Smooth muscle cell (in vitro differentiated cells): ENCODE measurements around the gene HBG1. TPM values are rescaled to one million over a fixed set of nuclear protein-coding genes. Genes with fewer than 3 reads are reported as not detected.

Source experiments
- DNase-seq: peaks from one replicate; lab custom pipeline; 2025; ENCODE audit not compliant: unreplicated experiment; lab: John Stamatoyannopoulos, UW
- H2AFZ ChIP-seq: fragments of 200-600 bp; sonication (generic); 2 replicates; pipeline ENCODE4 v1.6.0; 2016; ENCODE audit warnings: antibody characterized with exemption, low read depth, mild to moderate bottlenecking
- H3F3A ChIP-seq: fragments of 200-600 bp; sonication (generic); 2 replicates; pipeline ENCODE4 v1.6.0; 2017; ENCODE audit warnings: antibody characterized with exemption, low read depth
- H3K27ac ChIP-seq: fragments of 200-600 bp; sonication (generic); 2 replicates; pipeline ENCODE4 v1.5.1; 2016; ENCODE audit warnings: low read depth, mild to moderate bottlenecking
- H3K27me3 ChIP-seq: fragments of 200-600 bp; sonication (generic); 2 replicates; pipeline ENCODE4 v1.6.1; 2016; ENCODE audit warnings: low read depth, mild to moderate bottlenecking
- H3K36me3 ChIP-seq: fragments of 200-600 bp; sonication (generic); 2 replicates; pipeline ENCODE4 v1.5.1; 2016; ENCODE audit warnings: low read depth
- H3K4me1 ChIP-seq: fragments of 200-600 bp; sonication (generic); 2 replicates; pipeline ENCODE4 v1.5.1; 2016; ENCODE audit warnings: low read depth
- H3K4me2 ChIP-seq: fragments of 200-600 bp; sonication (generic); 2 replicates; pipeline ENCODE4 v1.6.0; 2016; ENCODE audit warnings: mild to moderate bottlenecking
- H3K4me3 ChIP-seq: fragments of 200-600 bp; sonication (generic); 2 replicates; pipeline ENCODE4 v1.5.1; 2016; ENCODE audit warnings: mild to moderate bottlenecking
- H3K79me2 ChIP-seq: fragments of 200-600 bp; sonication (generic); 2 replicates; pipeline ENCODE4 v1.6.0; 2016; ENCODE audit warnings: low read depth, mild to moderate bottlenecking
- H3K9ac ChIP-seq: fragments of 200-600 bp; sonication (generic); 2 replicates; pipeline ENCODE4 v1.6.0; 2016; ENCODE audit warnings: low read depth
- H3K9me3 ChIP-seq: fragments of 200-600 bp; sonication (generic); replicated peaks from 2 replicates; pipeline ENCODE4 v1.5.1; 2016; ENCODE audit warnings: low read depth
- H4K20me1 ChIP-seq: fragments of 200-600 bp; sonication (generic); 2 replicates; pipeline ENCODE4 v1.6.0; 2016; ENCODE audit warnings: low read depth
- CTCF ChIP-seq: fragments of 200-600 bp; sonication (generic); IDR thresholded peaks from 2 replicates; pipeline ENCODE4 v1.5.1; 2017; ENCODE audit warnings: borderline replicate concordance, mild to moderate bottlenecking, antibody characterized with exemption; ENCODE audit not compliant: insufficient read depth, poor library complexity, severe bottlenecking
- WGBS: methylation state at CpG from one replicate; pipeline ENCODE4 v1.1.7; 2016; ENCODE audit warnings: low lambda C conversion rate; 5-methylcytosine and 5-hydroxymethylcytosine counted together
- polyA plus RNA-seq: library from polyadenylated mRNA; unstranded; fragments of >200 nt; fragmentation: Nextera tagmentation; extraction: Ambion mirVana; gene quantifications from 2 replicates; pipeline ENCODE4 v1.2.1, GENCODE V29; 2016
- total RNA-seq: library from RNA; depleted of rRNA; stranded (reverse); fragments of >200 nt; gene quantifications from 2 replicates; pipeline ENCODE4 v1.2.3, GENCODE V29; 2014

Gene HBG1
- total and polyA plus RNA-seq, 2 experiments from 2014 or later: not detected

- no peak for DNase-seq
- Histone ChIP-seq H3K4me1 (no peaks in the 10 kb centered on the region), H3K36me3 (no peaks in the 10 kb centered on the region), H4K20me1 (no peaks in the 10 kb centered on the region), H3K9me3 (no peaks in the 10 kb centered on the region), H3F3A (no peaks in the 10 kb centered on the region), H2AFZ (no peak overlapping the region), H3K79me2 (no peaks in the 10 kb centered on the region), H3K27ac (no peak overlapping the region), H3K27me3 (no peaks in the 10 kb centered on the region), H3K9ac (no peak overlapping the region), H3K4me3 (no peak overlapping the region), H3K4me2 (no peak overlapping the region)
- 100% methylated on average over 2 of the region's 2 CpGs for WGBS
- TF ChIP-seq CTCF: no peak
Measured at GRCh38 chr11:5232821-5233220, 16.8 kb downstream of the HBG1 start.

GRCh38 chr11:5232176-5232575 lies 17.5 kb downstream of the HBG1 start:
- Histone ChIP-seq H3F3A (no peaks in the 10 kb centered on the region), H4K20me1 (no peaks in the 10 kb centered on the region), H3K27ac (no peak overlapping the region), H3K9me3 (no peaks in the 10 kb centered on the region), H2AFZ (no peak overlapping the region), H3K4me1 (no peaks in the 10 kb centered on the region), H3K36me3 (no peaks in the 10 kb centered on the region), H3K4me3 (no peak overlapping the region), H3K9ac (no peak overlapping the region), H3K79me2 (no peaks in the 10 kb centered on the region), H3K27me3 (no peaks in the 10 kb centered on the region), H3K4me2 (no peak overlapping the region)
- no peak for DNase-seq
- 82% methylated on average over 3 of the region's 3 CpGs for WGBS
- no peak for TF ChIP-seq CTCF

- Histone ChIP-seq H3K36me3 (no peaks in the 10 kb centered on the region), H3K9ac (no peak overlapping the region), H3K4me2 (no peak overlapping the region), H3K4me1 (no peaks in the 10 kb centered on the region), H3K27ac (no peak overlapping the region), H2AFZ (no peak overlapping the region), H3K9me3 (no peaks in the 10 kb centered on the region), H4K20me1 (no peaks in the 10 kb centered on the region), H3K79me2 (no peaks in the 10 kb centered on the region), H3K4me3 (no peak overlapping the region), H3F3A (no peaks in the 10 kb centered on the region), H3K27me3 (no peaks in the 10 kb centered on the region)
- 89% methylated on average over 2 of the region's 2 CpGs for WGBS
- TF ChIP-seq CTCF: no peak
- no peak for DNase-seq
Measured at GRCh38 chr11:5231111-5231510, 18.5 kb downstream of the HBG1 start.

GRCh38 chr11:5230266-5230665 lies 19.4 kb downstream of the HBG1 start:
- H4K20me1 ChIP-seq: no peaks in the 10 kb centered on the region
- H3K27me3 ChIP-seq: no peaks in the 10 kb centered on the region
- 94% methylated on average over 1 of the region's 1 CpG for WGBS
- no peaks in the 10 kb centered on the region for H3K79me2 ChIP-seq
- no peaks in the 10 kb centered on the region for H3K9me3 ChIP-seq
- no peak overlapping the region for H2AFZ ChIP-seq
- H3K36me3 ChIP-seq: no peaks in the 10 kb centered on the region
- no peak overlapping the region for H3K27ac ChIP-seq
- TF ChIP-seq CTCF: no peak
- H3K4me1 ChIP-seq: no peaks in the 10 kb centered on the region
- H3K4me2 ChIP-seq: no peak overlapping the region
- H3F3A ChIP-seq: no peaks in the 10 kb centered on the region
- no peak overlapping the region for H3K4me3 ChIP-seq
- H3K9ac ChIP-seq: no peak overlapping the region
- no peak for DNase-seq
